ENCODE measurements around the gene ZNHIT1.

Gene ZNHIT1

DNA sequence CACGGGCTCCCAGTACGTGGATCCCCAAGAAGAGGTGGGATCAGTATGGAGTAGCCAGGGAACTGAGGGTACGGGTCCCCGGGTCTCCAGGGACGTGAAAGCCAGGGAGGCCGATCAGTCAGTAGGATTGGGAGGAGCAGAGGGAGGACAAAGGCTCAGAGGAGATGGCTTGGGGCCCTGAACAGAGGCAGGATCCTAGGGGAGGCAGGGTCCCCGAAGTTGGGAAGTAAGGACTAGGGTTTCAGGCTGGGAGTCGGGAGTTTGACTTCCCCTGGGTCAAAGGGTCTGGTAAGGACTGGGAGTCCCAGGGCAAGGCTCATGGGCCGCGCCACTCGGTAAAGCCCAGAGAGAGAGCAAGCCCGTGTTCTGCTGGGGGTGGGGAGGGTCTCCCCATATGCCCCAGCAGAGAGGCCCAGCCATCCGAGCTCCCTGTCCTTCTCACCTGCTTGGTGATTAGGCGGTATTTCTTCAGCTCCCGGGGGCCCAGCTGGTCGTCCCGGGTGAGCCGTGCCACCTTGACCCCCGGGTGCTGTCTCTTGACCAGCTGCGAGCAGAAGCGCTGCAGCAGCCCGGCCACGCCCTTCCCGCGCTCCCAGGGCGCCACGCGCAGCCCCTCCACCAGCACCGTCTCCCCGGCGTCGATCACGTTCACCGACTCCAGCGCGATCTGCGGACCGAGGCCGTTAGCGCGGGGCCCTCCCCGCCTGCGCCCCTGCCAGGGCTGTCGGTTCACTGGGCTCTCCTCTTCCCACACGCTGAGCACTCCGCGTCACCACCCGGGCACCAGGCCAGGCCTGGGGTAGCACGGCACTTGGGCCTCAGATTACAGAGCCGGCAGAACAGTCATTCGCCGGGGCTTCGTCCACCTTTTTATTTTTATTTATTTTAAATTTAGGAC is 44.9 kb upstream of the ZNHIT1 start:
- DNase-seq (ENCODE audit: insufficient read length, low spot score) (no peak), FAIRE-seq (no peak)
- TF ChIP-seq POU2F2 (IDR thresholded peaks at IDR 0.05; ENCODE audit: low read depth, low read length) = no peak
- no peak for TF ChIP-seq SPI1 (IDR thresholded peaks at IDR 0.05; ENCODE audit: low read depth, low read length)
- no peak for TF ChIP-seq POLR2A (IDR thresholded peaks at IDR 0.05; ENCODE audit: low read depth, low read length)
- no peak for TF ChIP-seq PAX5 (IDR thresholded peaks at IDR 0.05; ENCODE audit: insufficient read depth, low read length, severe bottlenecking)

DNA sequence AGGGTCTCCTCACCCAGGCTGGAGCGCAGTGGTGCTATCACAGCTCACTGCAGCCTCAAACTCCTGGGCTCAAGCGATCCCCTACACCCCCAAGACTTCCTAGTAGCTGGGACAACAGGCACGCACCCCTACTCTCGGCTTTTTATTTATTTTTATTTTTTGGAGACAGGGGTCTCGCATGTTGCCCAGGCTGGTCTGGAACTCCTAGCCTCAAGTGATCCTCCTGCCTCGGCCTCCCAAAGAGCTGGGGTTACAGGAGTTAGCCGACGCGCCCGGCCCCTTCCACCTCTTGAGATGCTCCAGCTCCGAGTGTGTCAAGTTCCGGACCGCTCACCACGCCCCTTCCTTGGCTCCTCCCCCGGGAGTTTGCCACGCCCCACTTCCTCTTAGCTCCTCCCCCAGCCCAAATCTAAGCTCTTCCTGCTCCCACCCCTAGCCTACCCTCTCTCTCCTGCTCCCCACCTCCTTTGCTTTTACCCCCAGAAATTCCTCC is 44.2 kb upstream of the ZNHIT1 start:
- FAIRE-seq (peak; percentile 69), DNase-seq (ENCODE audit: insufficient read length, low spot score) (peak; percentile 67)
- TF ChIP-seq SPI1 (IDR thresholded peaks at IDR 0.05; ENCODE audit: low read depth, low read length) (peak; percentile 82), POLR2AphosphoS5 (IDR thresholded peaks at IDR 0.05; ENCODE audit: low read depth, low read length) (no peak), POU2F2 (IDR thresholded peaks at IDR 0.05; ENCODE audit: low read depth, low read length) (no peak), TAF1 (IDR thresholded peaks at IDR 0.05; ENCODE audit: low read depth, low read length) (no peak)

DNA sequence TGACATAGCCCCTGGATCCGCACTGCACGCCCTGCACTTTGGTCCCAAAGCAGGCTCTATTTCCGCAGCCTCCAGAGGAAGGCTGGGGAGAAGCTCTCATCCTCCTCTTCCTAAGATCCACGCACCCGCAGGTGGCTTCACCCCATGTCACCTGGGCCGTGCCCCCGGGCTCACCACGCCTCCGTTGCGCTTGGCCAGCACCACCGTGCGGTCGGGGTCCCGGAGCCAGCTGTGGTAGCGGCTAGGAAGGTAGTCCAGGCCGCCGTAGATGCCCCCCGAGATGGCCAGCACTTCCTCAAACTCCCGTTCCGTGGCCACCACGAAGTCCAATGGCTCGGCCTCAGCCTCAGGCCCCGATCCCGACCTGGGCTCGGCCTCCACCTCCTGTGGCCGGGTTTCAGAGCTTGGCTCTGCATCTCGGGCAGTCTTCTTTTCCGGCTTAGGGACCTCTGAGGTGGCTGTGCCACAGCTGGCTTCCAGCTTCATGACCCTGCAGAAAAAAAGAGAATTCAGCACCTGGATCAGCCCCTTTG is 43.6 kb upstream of the ZNHIT1 start:
- FAIRE-seq = no peak
- no peak for DNase-seq (ENCODE audit: insufficient read length, low spot score)
- TF ChIP-seq PAX5 (IDR thresholded peaks at IDR 0.05; ENCODE audit: insufficient read depth, low read length, severe bottlenecking) = no peak
- TF ChIP-seq POU2F2 (IDR thresholded peaks at IDR 0.05; ENCODE audit: low read depth, low read length) = no peak

DNA sequence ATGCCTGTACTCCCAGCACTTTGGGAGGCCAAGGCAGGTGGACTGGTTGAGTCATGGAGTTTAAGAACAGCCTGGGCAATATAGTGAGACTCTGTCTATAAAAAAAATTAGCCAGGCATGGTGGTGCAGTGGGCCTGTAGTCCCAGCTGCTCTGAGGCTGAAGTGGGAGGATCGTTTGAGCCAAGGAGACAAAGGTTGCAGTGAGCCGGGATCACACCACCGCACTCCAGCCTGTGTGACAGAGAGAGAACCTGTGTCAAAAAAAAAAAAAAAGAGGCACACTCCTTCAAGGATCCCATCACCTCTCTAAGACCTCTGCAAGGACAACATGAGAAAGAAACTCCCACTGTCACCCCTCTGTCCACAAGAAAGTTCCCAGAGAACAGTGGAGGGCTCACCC is 42.3 kb upstream of the ZNHIT1 start:
- TF ChIP-seq POLR2AphosphoS5 (IDR thresholded peaks at IDR 0.05; ENCODE audit: low read depth, low read length) = no peak
- TF ChIP-seq PAX5 (IDR thresholded peaks at IDR 0.05; ENCODE audit: insufficient read depth, low read length, severe bottlenecking) = no peak
- no peak for TF ChIP-seq POU2F2 (IDR thresholded peaks at IDR 0.05; ENCODE audit: low read depth, low read length)
- DNase-seq (ENCODE audit: insufficient read length, low spot score) = no peak
- no peak for FAIRE-seq

DNA sequence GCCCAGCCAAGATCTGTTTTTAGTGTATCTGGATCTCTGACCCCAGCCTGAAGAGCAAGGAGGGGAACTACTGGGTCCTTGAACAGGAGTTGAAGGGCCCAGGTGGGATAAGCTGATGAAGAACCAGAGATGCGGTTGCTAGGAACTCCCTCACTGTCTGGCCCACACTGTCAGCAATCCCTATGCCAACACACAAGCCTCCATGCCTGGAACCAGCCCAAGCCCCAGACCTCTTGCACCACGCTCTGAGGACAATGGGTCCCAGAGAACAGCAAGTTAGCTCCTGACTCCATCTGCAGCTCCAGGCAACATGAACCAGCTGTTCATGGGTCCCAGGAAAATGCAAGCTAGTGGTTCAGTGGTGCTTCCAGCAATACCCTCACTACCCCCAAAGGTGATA is 40.3 kb upstream of the ZNHIT1 start:
- FAIRE-seq (no peak), DNase-seq (ENCODE audit: insufficient read length, low spot score) (no peak)
- no peak for TF ChIP-seq TAF1 (IDR thresholded peaks at IDR 0.05; ENCODE audit: low read depth, low read length)
- no peak for TF ChIP-seq POLR2AphosphoS5 (IDR thresholded peaks at IDR 0.05; ENCODE audit: low read depth, low read length)
- TF ChIP-seq SPI1 (IDR thresholded peaks at IDR 0.05; ENCODE audit: low read depth, low read length) = no peak
- no peak for TF ChIP-seq POLR2A (IDR thresholded peaks at IDR 0.05; ENCODE audit: low read depth, low read length)
- TF ChIP-seq POU2F2 (IDR thresholded peaks at IDR 0.05; ENCODE audit: low read depth, low read length) = no peak
- TF ChIP-seq PAX5 (IDR thresholded peaks at IDR 0.05; ENCODE audit: insufficient read depth, low read length, severe bottlenecking) = no peak

DNA sequence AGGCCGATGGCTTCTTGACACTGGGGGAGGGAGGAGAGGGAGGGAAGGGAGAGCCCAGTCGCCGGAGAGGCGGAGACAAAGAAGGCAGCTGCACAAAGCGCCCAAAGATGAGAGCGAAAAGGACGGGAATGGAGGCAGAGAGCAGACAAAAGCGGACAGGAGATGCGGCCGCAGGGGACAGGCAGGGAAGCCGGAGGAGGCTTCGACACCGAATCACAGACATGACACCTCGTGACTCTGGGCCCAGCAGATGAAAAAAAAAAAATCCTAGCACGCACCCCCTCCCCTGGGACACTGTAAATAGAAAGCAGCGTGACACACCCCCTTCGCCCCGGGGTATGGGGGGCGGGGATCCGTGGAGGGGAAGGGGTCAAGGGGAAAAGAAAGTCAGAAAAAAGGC is 38.8 kb upstream of the ZNHIT1 start:
- FAIRE-seq = no peak
- no peak for DNase-seq (ENCODE audit: insufficient read length, low spot score)
- TF ChIP-seq PAX5 (IDR thresholded peaks at IDR 0.05; ENCODE audit: insufficient read depth, low read length, severe bottlenecking) (no peak), POU2F2 (IDR thresholded peaks at IDR 0.05; ENCODE audit: low read depth, low read length) (no peak), TAF1 (IDR thresholded peaks at IDR 0.05; ENCODE audit: low read depth, low read length) (no peak), POLR2AphosphoS5 (IDR thresholded peaks at IDR 0.05; ENCODE audit: low read depth, low read length) (no peak), SPI1 (IDR thresholded peaks at IDR 0.05; ENCODE audit: low read depth, low read length) (no peak), POLR2A (IDR thresholded peaks at IDR 0.05; ENCODE audit: low read depth, low read length) (no peak)

DNA sequence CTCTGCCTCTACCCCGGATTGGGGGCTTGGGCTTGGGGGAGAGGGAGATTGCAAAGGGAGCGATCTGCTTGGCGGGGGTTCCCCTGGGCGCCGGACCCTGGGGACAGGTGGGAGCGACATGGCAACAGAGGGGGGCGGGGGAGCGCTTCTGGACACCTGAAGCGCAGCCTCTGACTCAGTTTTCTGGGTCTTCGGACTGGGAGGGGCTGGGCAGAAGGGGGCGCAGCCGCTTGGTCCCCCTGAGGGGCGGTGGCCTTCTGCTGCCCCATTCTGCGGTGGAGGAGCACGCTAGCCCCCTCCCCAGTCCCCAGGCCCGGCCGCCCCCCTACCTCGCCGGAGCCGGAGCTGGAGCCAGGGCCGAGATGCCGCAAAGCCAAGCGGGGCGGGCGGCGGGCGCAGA is 38.3 kb upstream of the ZNHIT1 start:
- TF ChIP-seq TAF1 (IDR thresholded peaks at IDR 0.05; ENCODE audit: low read depth, low read length) (no peak), POLR2AphosphoS5 (IDR thresholded peaks at IDR 0.05; ENCODE audit: low read depth, low read length) (no peak), POU2F2 (IDR thresholded peaks at IDR 0.05; ENCODE audit: low read depth, low read length) (no peak), POLR2A (IDR thresholded peaks at IDR 0.05; ENCODE audit: low read depth, low read length) (no peak), SPI1 (IDR thresholded peaks at IDR 0.05; ENCODE audit: low read depth, low read length) (no peak), PAX5 (IDR thresholded peaks at IDR 0.05; ENCODE audit: insufficient read depth, low read length, severe bottlenecking) (no peak)
- no peak for DNase-seq (ENCODE audit: insufficient read length, low spot score)
- no peak for FAIRE-seq

DNA sequence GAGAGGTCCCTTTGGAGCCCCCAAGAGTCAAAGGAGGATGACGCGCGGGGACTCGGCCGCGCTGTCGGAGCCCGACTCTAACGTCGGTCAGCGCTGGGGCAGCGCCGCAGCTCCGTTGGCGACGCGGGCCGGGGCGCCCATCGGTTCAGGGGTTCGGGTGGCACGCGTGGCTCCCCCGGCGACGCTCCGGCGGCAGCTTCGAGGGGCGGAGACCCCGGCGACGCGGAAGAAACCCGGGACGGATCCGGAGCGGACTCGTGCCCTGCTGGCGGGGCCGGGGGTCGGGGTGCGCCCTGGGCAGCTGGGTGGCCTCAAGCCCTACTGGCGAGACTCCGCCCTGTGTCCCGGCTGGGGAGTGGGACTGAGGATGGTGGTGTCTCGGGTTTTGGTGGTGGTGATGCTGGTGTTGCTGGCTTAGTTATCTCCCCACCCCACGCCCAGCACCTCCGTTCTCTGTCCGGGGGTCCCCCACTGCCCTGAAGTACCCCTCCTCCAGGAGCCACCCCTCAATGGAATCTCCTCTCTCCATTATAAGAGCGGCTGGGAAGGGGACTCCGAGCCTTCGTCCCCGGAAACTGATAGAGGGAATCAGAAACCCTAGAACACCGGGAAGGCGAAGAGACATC is 37.7 kb upstream of the ZNHIT1 start, which contains the start of gene NAT16:
NAT16 (minus strand) TSS at position 164 of the 626 bp plus-strand sequence. CDS start 5,486 bp downstream, outside the sequence.
- TF ChIP-seq TAF1 (IDR thresholded peaks at IDR 0.05; ENCODE audit: low read depth, low read length) = no peak
- no peak for TF ChIP-seq SPI1 (IDR thresholded peaks at IDR 0.05; ENCODE audit: low read depth, low read length)
- TF ChIP-seq POLR2AphosphoS5 (IDR thresholded peaks at IDR 0.05; ENCODE audit: low read depth, low read length) = no peak
- TF ChIP-seq POU2F2 (IDR thresholded peaks at IDR 0.05; ENCODE audit: low read depth, low read length) = no peak
- FAIRE-seq = no peak

DNA sequence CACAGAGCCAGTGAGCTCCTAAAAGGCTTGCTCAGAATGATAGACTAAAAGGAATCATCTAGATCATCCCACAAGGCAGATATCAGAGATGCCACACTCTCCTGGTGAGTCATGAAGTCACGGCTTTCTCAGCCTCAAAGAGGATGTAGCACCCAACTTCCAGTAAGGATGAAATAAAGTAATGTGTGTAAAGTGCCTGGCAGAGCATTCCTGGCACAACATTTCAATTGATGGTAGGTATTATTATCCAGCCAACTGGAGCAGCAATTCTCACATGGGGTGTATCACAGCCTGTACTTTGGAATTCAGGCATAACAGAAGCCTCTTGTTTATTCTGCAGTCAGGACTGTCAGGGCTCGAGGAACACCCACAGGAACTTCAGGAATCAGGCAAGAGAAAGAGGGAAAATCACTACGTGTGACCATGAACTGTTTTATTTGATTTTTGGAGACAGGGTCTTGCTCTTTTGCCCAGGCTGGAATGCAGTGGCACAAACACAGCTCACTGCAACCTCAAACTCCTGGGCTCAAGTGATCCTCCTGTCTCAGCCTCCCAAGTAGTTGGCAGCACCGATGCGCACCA is 32.6 kb upstream of the ZNHIT1 start:
- TF ChIP-seq TAF1 (IDR thresholded peaks at IDR 0.05; ENCODE audit: low read depth, low read length) (no peak), PAX5 (IDR thresholded peaks at IDR 0.05; ENCODE audit: insufficient read depth, low read length, severe bottlenecking) (no peak)
- FAIRE-seq (no peak), DNase-seq (ENCODE audit: insufficient read length, low spot score) (no peak)

More for the DNA sequence above, 37.7 kb upstream of the ZNHIT1 start, which contains the start of gene NAT16:
- no peak for DNase-seq (ENCODE audit: insufficient read length, low spot score)

All from GM12891 (cell line).